ENCODE results near the gene LRP8. TPM values are rescaled to one million over a fixed set of nuclear protein-coding genes. Genes with fewer than 3 reads are reported as not detected.

The LRP8 gene
- total RNA-seq, 1 experiment from 2014 or later: 56.3 TPM

GRCh38 chr1:53346814-53347176 lies 18.9 kb upstream of the LRP8 start:
- ATAC-seq: no peak
- Histone ChIP-seq H3K4me2 (ENCODE audit: low read length) (no peak overlapping the region), H2AFZ (ENCODE audit: low read depth, low read length, poor library complexity, severe bottlenecking) (no peak overlapping the region), H3K4me3 (replicated peaks in 1 of 2; ENCODE audit: low read depth in 1 of 2, low read length in 2 of 2) (no peak overlapping the region), H3K4me1 (ENCODE audit: control insufficient read depth in 1 of 2, insufficient read depth in 2 of 2, low read length in 2 of 2) (peaks cover 0 to 12% of the 10 kb centered on the region in 2 experiments; a peak in 2 of 4 replicates), H3K27ac (ENCODE audit: low read depth, low read length) (no peak overlapping the region), H3K9ac (ENCODE audit: low read length) (no peak overlapping the region), H3K36me3 (ENCODE audit: control insufficient read depth in 1 of 2, insufficient read depth in 2 of 2, low read length in 2 of 2) (no peaks in the 10 kb centered on the region), H3K27me3 (ENCODE audit: insufficient read depth, low read length) (no peaks in the 10 kb centered on the region), H3K79me2 (ENCODE audit: insufficient read depth, low read length) (no peaks in the 10 kb centered on the region), H3K9me2 (ENCODE audit: insufficient read depth) (no peaks in the 10 kb centered on the region), H3K9me3 (ENCODE audit: control insufficient read depth in 1 of 2, insufficient read depth in 1 of 2, low read depth in 1 of 2, low read length in 2 of 2) (no peaks in the 10 kb centered on the region), H4K20me1 (ENCODE audit: insufficient read depth) (no peaks in the 10 kb centered on the region)
- CTCF ChIA-PET: no interaction called here
- BruUV-seq (replicated peaks): no TSS peak
- POLR2A ChIA-PET: no interaction called here
- intact Hi-C loops (cut with micrococcal nuclease): no loop called here
- RAD21 ChIA-PET (ENCODE audit: low non-redundant PET in 1 of 2, low total read pairs in 2 of 2, uncharacterized antibody in 2 of 2, unreplicated experiment in 2 of 2): no interaction called here
- DNase-seq (ENCODE audit: low read depth, low spot score): no peak
- TF ChIP-seq EGR1 (IDR thresholded peaks at IDR 0.05; ENCODE audit: low read depth) (no peak), POLR2A (IDR thresholded peaks at IDR 0.05; ENCODE audit: borderline replicate concordance, extremely low read depth, insufficient read depth, insufficient read length) (no peak), POLR2AphosphoS5 (IDR thresholded peaks at IDR 0.05; ENCODE audit: low read depth, low read length) (no peak), EZH2 (IDR thresholded peaks at IDR 0.05) (no peak), ZBTB33 (IDR thresholded peaks at IDR 0.05; ENCODE audit: extremely low read depth, insufficient replicate concordance, low read length) (no peak), EZH2phosphoT487 (IDR thresholded peaks at IDR 0.05; ENCODE audit: borderline replicate concordance) (no peak), ZNF274 (IDR thresholded peaks at IDR 0.05; ENCODE audit: low read depth, low read length) (no peak), MAX (IDR thresholded peaks at IDR 0.05) (no peak), RAD21 (IDR thresholded peaks at IDR 0.05; ENCODE audit: low read depth) (no peak), CEBPB (IDR thresholded peaks at IDR 0.05; ENCODE audit: low read depth) (no peak), JUND (IDR thresholded peaks at IDR 0.05) (no peak), ELF1 (IDR thresholded peaks at IDR 0.05; ENCODE audit: borderline replicate concordance, low read depth) (no peak), YY1 (IDR thresholded peaks at IDR 0.05; ENCODE audit: extremely low read depth, insufficient replicate concordance, low read depth, low read length) (no peak), ATF3 (IDR thresholded peaks at IDR 0.05) (no peak), SP1 (IDR thresholded peaks at IDR 0.05; ENCODE audit: low read depth) (no peak), SRF (IDR thresholded peaks at IDR 0.05; ENCODE audit: low read depth) (no peak), CBX3 (IDR thresholded peaks at IDR 0.05; ENCODE audit: low read depth) (no peak), SIN3A (IDR thresholded peaks at IDR 0.05; ENCODE audit: low read depth) (no peak)
